ENCODE data around the gene HTR3B.

GRCh38 chr11:113874581-113875233, 29.9 kb upstream of the HTR3B start:
- TF ChIP-seq CTCF (conservative IDR thresholded peaks at IDR 0.05; ENCODE audit: low read length) (no peak), EZH2phosphoT487 (IDR thresholded peaks at IDR 0.05; ENCODE audit: borderline replicate concordance) (no peak)
